NT2/D1 (cell line): ENCODE data around the gene BICDL2.

Experiments used
- SUZ12 ChIP-seq: IDR thresholded peaks from 2 replicates; pipeline ENCODE4 v1.6.1; 2011; ENCODE audit not compliant: insufficient read length, insufficient read depth; ENCODE audit errors: extremely low read depth
- YY1 ChIP-seq: IDR thresholded peaks from 2 replicates; pipeline ENCODE4 v1.6.1; 2011; ENCODE audit not compliant: insufficient read length, insufficient read depth
- ZNF274 ChIP-seq: IDR thresholded peaks from 2 replicates; pipeline ENCODE4 v1.6.1; 2011; ENCODE audit warnings: mild to moderate bottlenecking, low read depth, low read length

DNA sequence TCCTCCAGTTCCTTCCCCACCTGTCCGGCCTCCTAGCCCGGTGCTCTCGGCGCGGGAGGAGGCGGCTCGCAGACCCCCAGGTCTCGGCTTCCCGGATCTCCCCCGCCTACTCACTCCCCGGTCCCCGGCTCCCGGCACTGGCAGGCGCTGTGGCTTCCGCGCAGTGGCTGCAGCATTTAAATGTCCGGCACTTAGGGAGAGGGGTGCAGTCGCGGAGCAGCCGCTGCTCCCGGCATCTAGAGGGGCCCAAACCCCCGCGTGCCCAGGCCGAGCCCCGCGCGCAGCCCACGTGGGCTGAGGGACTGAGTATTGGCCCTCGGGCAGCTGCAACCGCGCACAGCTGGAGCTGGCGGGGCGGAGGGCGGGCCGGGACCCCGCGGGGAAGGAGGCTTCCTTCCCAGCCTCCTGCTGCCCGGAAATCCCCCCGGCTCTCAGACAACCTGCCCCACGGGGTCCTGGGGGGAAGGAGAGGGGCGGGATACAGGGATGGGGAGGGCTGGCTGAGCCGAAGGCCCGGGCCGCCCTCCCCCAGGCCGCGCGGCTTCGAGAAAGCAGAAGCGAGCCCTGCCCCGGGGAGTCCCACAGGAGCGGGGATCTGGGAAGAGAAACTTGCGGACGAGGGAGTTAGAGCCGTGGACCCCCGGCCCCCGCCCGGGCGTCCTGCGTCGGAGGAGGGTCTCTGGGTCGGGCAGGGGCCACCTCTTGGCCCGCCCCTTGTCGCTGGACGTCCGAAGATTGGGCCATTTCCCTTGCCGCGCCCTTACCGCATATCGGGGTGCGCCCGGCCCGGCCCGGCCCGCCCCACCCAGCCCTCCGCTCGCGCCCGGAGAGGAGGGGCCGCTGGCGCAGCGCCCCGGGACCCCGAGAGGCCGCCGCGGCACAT, 9.3 kb upstream of the BICDL2 start, which contains the start of gene MMP25:
- TF ChIP-seq YY1 (no peak), ZNF274 (no peak), SUZ12 (no peak)
